HTERT RPE-1 (cell line): ENCODE results near the gene CASP5.

Experiments used
- in situ Hi-C: fragments of 300-500 bp; cut with MboI; formaldehyde crosslinking; loops from 4 replicates; pipeline ENCODE4 v1.14.3; 2020; ENCODE audit warnings: low sequenced_read_pairs

The CASP5 gene

DNA sequence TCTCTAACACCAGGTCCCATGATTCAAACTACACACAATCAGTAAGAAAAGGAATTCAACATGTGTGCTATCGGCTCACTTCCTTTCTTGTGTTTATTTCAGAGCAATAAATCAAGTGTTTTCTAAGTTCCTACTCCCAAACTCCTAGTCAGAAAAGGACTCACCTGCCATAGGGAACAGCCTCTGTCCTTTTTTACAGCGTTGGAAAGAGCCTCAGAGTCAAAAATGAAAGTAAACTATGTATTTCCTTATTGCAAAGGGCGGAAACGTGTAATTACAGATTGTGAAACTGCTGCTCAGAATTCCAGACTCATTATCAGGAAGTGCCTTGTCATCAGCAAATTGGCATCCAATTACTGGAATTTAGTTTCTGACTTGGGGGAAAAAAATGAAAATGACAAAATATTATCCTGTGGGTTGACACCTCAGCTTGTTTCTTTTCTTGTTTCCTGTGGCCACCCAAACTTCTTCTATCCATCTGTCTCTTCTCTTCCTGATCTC is 54.6 kb downstream of the CASP5 start, which contains the start of gene CASP4:
Gene CASP4, minus strand, starts transcription at position 220 of the 501 bp plus-strand sequence. Its CDS starts 49 bp downstream, at position 171.
- in situ Hi-C loops = no loop called here

DNA sequence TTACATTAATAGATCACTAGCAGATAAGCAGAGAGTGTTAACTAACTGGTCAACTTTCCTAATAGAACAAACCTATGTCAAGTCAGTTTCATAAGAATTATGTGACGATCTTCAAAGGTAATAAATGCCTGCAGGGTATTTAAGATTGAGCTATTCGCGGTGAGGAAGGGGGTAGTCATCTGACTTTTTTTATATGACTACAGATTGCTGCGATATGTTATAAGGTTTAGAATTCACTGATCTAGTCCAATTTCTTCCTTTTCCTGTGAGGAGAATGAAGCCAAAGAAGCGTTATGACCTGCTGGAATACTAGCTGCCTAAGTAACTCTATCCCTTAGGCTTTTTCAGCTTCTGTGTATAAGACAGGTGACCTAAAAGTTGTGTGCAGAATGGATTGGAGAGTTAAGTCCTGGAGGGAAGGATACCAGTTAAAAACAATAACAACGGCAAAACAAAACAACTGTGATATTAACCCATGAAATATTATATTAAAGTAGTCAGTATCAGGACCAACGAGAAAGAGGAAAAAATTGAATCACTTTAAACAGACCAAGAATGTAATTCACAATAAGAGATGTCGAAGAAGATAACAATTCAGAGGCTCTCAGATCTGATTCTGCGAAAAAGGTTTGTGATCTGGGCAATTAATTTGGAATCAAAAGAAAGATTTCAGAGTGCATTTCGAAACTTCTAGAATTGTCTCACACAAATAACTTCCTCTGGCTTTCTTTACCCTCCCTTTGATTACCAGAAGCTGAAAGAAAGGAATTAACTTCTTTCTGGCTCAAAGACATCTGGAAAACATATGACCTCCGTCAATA is 55.2 kb downstream of the CASP5 start:
- in situ Hi-C loops = no loop called here

DNA sequence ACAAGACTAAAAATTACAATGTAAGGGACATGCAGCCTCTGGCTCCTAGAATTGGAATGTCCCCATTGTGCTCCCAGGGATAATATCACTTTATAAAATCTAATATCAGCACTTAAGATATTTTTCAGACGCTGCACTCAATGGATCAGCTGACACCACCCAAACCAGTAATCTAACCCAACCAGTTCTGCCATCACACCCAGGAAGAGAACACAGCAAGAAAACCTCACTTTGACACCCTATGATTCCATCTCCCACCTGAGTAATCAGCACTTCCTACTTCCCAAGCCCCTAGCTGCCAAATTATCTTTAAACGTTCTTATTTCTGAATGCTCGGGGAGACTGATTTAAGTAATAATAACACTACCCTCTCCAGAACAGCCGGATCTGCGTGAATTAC is 57.2 kb downstream of the CASP5 start:
- in situ Hi-C loops = no loop called here

DNA sequence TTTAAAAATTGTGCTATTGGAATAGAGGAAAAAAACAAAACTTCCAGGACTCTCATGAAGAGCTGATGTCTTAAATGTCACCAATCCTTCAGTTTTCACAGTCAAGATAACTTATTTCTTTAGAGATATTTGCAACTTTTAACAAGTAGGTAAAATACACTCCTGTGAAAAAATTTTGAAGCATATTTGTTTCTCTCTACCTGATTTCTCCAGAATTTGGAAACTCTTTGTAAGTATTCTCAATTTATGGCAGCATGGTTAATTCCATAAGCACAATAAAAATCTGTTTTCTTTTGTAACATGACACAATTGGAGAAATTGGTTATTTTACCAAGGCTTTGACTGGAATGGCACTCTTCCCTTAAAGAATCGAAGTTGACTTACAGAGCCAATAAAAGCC is 58.7 kb downstream of the CASP5 start:
- in situ Hi-C loops = no loop called here

DNA sequence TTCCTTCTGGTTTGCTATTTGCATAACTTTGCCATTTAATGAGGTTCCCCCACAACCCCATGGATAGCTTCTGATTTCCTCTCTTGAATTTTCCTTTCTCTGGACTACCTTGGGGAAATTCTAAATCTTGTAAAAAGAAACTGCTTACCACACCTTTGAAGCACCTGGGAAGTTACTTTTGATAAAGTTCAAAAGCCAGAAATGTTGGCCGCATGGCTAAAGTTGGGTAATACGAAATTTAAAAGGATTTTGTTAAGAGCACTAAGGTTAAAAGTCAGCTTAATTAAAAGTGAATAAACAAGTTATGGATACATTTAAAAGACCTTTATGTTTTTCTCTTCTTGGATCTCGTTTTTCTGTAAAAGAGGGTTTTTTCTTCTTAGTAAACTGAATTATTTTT is 60.1 kb downstream of the CASP5 start:
- in situ Hi-C loops = no loop called here

DNA sequence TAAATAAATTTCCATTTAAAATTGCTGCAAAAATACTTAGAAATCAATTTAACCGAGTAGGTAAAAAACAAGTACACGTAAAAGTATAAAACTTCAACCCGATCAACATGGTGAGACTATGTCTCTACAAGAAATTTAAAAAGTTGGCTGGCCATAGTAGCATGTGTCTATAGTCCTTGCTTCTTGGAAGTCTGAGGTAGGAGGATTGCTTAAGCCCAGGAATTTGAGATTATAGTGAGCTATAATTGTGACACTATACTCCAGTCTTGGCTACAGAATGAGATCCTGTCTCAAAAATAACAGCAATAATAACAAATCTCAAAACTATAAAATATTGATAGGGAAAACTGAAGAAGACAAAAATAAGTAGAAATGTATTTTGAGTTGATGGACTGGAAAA is 65.7 kb downstream of the CASP5 start:
- in situ Hi-C loops = no loop called here

DNA sequence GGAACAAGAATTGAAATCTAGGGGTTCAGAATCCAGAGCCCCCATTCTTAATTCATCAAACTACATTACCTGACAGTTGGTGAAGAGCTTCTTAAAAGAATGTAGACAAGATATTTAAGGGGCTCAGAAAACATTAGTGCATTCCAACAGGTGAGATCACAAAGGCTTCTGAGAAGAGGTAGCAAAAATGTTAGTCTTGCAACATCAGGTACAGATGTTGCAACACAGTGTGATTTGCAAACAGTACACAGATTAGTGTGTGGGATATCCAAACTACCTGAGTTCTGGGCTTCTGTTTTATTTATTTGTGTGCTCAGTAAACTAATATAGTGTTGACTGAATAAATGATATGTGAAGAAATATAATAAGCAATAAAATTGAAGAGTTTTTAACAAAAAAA is 66.4 kb downstream of the CASP5 start:
- in situ Hi-C loops = no loop called here

DNA sequence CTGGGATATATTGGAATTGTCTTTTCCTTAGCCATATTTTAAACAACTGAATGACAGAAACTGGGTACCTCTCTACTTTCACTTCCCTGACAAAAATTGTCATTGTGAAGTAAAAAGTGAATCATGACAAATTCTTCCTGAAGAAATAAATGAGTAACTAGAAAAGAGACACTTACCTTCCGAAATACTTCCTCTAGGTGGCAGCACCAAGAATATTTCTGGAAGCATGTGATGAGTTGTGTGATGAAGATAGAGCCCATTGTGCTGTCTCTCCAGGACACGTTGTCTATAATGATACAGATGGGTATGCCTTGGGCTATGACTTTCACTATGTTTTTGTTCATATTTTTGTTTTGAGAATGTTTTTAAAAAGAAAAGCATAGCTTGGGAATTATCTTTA is 76.1 kb downstream of the CASP5 start:
- in situ Hi-C loops = no loop called here
